Head of caudate nucleus (tissue), 42 donors: Measurements from ENCODE around the gene FABP3.

ENCODE experiments used
- DNase-seq, 42 donors: peaks; one replicate each; pipeline versions ENCODE4 v3.0.0 to v3.0.0-alpha.2; 2020 to 2021; ENCODE audit warnings: mixed read lengths in 7 of 42
- intact Hi-C: fragments of 100-400 bp; cut with DNase I; formaldehyde crosslinking; loops from one replicate; pipeline ENCODE4 v1.15.0; 2022

FABP3 gene

DNA sequence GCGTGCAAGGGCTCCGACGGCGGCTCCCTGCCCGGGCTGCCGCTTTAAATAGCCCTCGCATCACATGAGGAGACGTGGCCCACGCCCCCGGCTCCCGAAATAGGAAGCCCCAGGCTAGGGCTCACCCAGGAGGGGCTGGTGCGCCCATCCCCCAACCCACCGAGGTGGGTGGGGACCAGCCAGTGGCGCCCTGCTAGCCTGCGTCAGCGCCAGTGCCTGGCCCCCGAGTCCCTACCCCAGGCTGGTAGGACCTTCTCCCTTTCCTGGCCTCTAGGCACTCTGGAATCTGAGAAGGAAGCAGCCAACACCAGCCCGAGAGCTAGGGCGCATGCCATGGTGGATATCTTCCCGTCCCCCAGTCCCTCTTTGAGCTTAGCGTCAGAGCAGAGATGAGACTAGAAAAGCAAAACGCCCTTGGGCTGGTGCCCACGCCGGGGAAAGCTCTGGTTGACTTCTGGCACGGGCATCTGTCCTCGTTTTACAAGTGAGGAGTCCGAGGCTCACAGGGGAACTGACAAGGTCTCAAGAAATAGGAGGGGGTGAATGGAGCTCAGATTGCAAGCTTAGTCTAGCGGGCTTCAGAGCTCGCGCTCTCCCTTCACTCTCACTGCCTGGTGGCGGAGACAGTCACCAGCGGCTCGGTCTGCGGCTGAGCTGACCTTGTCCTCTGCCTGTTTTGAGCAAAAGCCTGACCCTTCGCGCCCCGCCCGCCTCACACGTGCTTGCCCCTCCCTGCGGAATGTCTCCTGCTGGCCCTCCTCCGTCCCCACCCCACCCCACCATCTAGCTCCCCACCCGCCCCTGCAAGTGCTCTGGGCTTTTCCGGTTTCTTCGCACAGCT is at the start of gene FABP3:
Gene FABP3 (minus strand): TSS at position 21 of the 841 bp plus-strand sequence. CDS start 62 bp downstream, outside the sequence.
- peak; percentile 67 to 92 (median 80) for DNase-seq
- intact Hi-C loops, result no loop called here

DNA sequence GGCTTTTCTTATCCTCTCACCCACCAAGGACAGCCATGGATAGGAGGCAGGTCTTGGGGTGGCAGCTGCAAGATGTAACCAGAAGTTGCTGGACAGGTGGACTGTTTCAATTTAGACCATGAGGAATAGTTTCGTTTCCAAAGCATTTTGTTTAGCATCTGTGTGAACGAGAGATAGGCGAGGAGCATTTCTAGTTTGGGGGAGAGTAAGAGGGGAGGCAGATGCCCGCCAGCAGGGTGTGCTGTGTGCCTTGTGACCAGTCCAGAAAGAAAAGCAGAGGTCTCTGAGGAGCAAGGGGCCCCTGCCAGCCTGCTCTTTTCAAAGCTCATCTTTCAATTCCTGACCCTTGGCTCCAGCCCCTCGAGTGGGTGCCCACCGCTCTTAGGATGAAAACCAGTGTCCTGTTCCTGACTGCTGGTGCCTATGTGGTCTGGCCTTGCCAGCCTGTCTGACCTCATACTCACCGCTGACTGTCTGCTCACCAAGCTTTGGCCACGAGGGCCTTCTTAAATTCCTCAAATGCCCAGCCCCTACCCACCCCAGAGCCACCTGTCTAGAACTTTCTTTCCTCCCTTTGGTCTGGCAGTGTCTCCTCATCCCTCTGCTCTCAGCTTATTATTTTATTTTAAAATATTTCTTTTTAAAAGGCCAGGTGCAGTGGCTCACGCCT is 48.6 kb upstream of the FABP3 start:
- intact Hi-C loops, result loop anchor here (5.0 kb wide), 1 partner anchor 239 kb away; no protein-coding TSS in a partner anchor
- no peak for DNase-seq

DNA sequence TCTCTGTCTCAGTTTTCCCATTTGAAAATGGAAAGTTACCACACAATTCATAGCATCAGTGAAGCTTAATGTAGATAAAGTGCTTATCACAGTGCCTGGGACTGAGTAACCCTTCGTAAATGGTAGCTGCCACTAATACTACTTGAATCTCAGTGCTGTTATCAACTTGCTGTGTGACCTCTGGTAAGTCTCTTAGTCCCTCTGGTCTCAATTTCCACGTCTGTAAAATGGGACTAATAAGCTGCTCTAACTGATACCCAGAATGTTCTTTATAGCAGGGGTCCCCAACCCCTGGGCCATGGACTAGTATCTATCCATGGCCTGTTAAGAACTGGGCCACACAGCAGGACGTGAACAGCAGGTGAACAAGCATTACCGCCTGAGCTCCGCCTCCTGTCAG is 47.8 kb upstream of the FABP3 start:
- intact Hi-C loops, result loop anchor here (5.0 kb wide), 1 partner anchor 238 kb away; no protein-coding TSS in a partner anchor
- DNase-seq, result no peak

DNA sequence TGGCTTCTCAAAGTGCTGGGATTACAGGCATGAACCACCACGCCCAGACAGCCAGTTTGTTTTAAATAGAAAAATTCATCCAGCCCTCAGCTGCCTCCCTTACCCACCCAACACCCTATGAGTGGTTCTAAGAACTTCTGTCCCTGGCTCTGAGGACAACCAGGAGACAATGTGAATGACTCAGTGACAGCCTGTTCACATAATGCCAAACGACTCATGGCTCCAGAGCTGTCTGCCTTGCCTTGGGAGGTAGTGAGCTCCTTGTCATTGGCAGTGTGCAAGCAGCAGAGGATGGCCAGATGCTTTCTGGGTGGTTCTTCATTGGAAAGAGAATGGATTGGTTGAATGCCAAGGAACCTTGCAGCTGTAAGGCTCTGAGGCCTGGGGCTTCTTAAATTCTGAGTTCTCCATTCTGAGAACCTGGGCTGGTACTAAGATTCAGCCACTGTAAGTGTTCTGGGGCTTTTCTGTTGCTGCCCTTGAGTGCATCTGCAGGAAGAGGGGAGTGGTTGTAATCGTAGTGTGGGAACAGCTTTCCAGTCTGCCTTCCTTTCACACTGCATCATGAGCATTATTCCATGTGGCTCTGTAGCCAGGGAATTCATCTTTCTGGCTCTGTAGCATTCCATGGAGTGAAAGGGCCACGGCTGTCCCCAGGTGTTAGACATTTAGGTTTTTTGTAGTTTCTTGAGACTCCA is 45.9 kb upstream of the FABP3 start:
- intact Hi-C loops, result no loop called here
- no peak for DNase-seq

DNA sequence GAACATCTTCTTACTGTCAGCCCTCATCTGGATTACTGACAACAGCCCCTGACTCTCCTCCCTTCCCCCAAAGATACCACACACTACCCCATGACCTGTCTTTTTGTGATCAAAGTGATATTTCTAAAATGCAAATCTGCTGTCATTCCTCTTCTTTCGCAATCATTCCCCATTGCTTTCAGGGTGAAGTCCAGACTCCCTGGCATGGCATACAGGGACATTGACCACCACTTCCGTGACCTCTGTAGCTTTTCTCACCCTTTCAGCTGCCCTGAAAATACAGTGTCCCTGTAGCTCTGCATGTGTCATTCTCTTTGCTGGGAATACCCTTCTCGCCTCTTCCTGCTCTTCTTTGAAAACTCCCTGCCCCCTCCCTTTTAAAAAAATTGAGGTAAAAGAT is 44.3 kb upstream of the FABP3 start:
- no peak for DNase-seq
- intact Hi-C loops, result no loop called here

DNA sequence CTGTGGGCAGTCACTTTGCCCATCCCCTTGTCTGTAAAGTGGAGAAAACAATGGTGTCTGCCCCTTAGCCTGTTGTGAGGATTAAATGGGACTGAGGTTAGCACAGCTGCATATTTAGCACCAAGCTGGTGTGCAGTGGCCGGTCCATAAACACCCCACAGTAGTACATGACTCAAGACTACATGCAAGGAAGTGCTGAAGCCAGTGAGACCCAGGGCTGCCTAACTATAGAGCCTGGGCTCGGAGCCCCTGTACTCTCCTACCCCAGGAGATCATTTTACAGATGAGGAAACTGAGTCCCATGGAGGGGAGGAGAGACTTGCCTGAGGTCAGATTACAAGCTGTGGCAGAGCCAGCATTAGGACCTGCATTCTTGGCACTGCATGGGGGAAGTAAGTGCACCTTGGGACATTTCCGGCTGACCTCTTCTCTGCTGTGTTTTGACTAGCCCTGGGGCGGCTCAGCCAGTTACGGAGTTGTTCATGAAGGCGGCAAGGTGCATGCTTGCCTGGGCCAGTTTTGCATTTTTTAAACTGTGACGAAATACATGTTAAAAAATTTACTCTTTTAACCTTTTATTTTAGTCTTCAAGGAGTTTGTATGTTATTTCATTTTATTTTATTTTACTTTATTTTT is 43.3 kb upstream of the FABP3 start:
- no peak for DNase-seq

DNA sequence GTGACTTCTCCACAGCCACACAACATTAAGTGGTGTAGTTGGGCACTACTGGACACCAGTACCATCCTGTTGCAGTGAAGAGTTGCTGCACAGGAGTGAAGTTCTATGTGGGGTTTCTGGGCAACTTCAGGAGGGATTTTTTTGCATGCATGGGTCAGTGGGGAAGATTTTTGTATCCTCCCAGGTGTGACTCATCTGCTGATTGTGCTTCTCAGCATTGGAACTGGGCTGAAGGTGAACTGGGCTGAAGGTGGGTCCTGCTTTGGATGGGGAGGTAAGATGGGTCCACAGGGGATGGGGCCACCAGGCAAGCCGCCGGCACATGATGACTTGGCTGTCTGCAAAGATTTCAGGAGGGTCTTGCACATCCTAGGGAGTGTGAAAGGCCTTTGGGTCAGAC is 42.8 kb upstream of the FABP3 start:
- DNase-seq, result no peak
- intact Hi-C loops, result no loop called here

More for the DNA sequence above, 43.3 kb upstream of the FABP3 start:
- intact Hi-C loops, result no loop called here

DNA sequence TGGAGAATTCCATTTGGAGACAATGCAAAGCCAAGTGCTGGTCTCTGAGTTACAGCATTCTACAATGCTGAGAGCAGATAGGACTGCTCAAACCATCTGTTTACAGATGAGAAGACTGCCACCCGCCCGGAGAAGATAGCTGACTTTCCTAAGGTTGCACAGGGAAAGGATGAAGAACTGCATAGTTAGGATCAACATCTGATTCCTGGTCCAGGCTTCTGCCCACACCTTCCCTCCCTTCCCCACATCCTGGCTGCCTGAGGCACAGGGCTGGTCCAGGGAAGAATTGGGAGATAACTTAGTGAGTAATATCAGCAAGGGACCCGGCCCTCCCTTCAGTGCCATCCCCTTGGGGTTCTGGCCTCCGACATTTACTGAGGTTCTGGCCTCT is 42.1 kb upstream of the FABP3 start:
- intact Hi-C loops, result no loop called here
- no peak for DNase-seq

DNA sequence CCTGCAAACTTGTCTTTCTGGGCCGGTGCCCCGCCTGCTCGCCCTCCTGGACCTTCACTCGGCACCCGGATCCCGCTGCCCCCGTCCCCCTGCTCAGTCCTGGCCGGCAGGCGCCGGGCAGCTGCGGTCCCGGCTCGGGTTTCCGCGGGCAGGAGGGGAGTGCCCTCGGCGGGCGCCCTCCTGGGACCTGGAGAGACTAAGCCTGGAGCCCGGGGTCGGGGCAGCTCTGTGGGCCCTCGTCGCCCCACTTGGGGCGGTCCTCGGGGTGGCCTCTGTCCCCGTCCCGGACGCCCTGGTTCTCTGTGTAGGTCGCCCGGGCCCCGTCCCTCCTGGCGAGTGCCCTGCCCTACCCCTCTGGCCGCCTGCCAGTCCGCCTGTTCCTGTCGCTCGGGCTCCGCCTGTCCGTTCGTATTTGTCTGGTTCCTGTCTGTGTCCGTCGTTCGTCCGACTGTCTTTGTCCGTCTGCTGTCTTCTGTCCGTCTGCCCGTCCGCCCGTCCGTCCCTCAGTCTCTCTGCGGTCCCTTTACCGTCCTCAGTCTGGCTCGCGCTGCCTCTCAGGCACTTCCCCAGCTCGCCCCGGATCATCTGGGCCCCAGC is 40.6 kb upstream of the FABP3 start:
- intact Hi-C loops, result no loop called here

DNA sequence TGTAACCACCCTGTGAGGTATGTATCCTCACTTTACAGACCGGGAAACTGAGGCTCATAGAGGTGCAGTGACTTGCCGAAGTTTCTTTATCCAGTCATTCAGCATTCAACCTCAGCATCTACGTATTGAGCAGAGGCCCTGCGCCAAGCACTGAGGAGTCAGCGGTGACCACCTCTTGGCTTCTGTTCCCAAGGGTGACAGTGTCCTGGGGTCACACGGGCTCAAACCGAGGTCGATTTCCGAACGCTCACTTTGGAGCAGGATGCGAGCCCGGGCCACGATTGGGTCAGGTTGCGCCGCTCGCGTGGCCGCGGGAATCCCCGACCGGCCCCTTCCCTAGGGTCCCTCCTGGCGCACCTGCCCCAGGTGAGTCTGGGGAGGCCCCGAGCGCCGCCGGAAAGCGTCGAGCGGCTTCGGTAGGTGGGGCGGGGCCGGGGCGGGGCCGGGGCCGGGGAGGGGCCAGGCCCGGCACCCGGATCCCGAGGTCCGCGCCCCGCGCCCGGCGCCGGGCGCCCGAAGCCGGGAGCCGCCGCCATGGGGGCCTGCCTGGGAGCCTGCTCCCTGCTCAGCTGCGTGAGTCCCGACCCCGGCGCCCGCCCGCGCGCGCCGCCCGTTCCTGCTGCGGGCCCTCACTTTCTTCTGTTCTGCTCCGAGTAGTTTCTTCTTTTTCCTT is 40.0 kb upstream of the FABP3 start, which contains the start of gene SERINC2:
Gene SERINC2 (plus strand): TSS at position 482 of the 673 bp plus-strand sequence. CDS start 53 bp downstream, at position 535.
- DNase-seq, result peak in 4 of 42 donors; percentile 6 to 37 (median 22)
- intact Hi-C loops, result no loop called here

More for the DNA sequence above, 40.6 kb upstream of the FABP3 start:
- DNase-seq, result peak in 34 of 42 donors; percentile 5 to 72 (median 28)

DNA sequence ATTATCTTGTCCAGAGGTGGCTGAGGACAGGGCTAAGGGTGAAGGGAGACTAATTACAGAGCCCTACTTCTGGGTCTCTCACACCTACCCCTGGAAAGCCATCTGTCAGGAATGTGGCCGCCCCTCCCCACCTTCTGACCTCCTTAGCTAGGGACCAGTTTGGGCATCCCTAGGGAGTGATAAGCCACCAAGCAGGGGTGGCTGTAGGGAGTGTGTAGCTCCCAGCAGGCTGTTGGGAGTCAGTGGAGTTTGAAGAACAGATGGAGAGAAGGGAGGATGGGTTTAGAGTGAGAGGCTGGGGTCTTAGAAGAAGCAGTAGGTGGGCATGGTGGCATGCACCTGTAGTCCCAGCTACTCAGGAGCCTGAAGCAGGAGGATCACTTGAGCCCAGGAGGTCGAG is 39.3 kb upstream of the FABP3 start:
- intact Hi-C loops, result no loop called here
- no peak for DNase-seq

DNA sequence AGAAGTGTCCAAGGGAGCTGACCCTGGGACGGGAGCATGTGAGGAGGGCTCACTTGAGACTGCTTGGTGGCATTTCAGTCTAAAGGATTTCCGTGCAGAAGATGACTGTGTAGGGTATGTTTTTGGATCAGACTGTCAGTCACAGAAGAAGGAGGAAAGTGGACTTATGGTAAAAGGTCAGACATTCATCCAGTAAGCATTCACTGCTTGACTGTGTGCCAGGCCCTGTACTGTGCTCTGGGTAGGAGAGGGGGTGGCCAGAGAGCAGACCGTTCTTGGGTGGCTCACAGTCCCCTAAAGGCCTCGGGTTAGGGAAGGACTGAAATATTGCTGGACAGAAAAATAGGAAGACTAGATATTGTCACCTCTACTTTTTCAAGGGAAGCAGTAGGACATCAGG is 38.0 kb upstream of the FABP3 start:
- no peak for DNase-seq
- intact Hi-C loops, result no loop called here

DNA sequence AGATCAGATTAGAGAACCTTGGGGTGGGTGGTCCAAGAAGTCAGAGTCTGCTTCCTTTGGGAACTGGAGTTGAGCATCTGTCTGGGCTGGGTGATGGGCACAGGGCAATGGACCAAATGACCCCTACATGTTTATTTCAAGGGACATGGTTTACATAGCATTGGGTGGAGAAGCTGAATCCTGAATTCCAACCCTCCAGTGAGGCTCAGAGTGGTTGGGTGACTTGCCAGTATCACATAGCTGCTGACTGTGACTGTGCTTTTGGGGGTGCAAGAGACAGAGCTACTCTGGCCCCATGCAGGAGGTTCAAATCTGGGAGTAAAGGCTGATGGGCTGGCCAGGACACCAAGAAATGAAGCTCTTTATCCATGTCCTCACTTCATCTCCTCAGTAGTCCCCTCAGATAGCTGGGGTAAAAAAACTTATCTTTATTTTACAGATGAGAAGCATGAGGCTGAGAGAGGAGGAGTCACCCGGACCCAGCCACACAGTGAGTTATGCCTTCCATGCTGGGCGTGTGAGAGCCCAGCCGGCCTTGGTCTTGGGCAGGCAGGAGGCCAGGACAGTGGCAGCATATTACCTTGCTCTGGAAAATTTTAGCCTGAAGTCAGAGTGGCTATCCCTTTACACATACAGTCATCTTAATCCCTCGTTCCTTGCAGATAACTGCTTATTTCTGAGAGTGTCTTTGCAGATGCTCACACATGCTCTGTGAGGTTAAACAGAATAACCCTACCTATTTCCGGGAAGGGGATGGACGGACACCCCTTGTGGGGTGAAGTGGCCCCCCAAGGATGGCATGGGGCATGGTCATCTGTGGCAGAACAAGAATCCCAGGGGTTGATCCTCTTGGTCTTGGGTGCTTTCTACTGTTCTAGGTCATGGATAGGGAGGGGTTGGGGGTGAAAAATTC is 37.3 kb upstream of the FABP3 start:
- intact Hi-C loops, result no loop called here

DNA sequence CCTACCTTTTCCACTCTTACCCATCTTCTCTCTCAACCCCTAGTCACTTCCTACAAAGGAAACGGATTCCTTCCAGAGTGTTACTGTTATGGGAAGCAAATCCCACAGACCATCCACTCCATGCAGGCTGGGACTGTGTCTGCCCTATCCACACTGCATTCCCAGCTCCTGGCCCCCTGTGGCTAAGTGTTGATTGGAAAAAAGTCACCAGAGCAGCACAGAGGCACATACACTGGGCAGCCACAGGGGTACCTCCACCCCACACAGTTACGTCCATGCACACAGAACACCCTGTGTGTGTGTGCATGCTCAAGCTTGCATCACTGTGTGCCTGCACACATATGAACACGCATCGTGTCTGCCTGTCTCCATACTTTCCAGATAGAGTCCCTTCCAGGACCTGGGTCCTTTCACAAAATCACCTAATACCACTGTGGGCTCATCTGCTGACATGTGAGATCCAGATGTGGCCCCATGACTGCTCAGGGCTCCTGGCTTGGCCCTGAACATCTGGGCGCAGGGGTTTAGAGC is 36.0 kb upstream of the FABP3 start:
- DNase-seq, result no peak
- intact Hi-C loops, result no loop called here

More for the DNA sequence above, 37.3 kb upstream of the FABP3 start:
- DNase-seq, result no peak

DNA sequence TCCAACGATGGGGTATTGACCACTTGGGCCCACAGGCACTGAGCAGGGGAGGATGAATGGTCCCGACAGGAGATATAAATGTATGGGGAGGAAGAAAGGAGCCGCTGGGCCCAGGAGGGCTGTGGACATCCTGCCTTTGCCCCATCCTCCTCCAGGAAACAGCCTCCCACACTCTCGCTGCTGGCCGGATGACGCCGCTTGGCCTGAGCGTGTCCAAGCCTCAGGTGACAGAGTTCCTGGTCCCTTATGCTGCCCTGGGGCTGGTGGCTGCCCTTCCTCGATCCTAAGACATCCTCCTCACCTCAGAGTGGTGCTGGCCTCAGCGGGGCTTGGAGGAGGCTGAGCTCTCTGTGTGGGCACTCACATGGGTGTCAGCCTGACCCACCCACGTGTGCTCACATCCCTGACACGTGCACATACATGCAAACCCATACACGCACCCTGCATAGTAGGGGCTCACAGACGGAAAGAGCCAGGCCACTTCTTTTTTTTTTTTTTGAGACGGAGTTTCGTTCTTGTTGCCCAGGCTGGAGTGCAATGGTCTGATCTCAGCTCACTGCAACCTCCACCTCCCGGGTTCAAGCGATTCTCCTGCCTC is 34.3 kb upstream of the FABP3 start:
- intact Hi-C loops, result no loop called here
- no peak for DNase-seq

DNA sequence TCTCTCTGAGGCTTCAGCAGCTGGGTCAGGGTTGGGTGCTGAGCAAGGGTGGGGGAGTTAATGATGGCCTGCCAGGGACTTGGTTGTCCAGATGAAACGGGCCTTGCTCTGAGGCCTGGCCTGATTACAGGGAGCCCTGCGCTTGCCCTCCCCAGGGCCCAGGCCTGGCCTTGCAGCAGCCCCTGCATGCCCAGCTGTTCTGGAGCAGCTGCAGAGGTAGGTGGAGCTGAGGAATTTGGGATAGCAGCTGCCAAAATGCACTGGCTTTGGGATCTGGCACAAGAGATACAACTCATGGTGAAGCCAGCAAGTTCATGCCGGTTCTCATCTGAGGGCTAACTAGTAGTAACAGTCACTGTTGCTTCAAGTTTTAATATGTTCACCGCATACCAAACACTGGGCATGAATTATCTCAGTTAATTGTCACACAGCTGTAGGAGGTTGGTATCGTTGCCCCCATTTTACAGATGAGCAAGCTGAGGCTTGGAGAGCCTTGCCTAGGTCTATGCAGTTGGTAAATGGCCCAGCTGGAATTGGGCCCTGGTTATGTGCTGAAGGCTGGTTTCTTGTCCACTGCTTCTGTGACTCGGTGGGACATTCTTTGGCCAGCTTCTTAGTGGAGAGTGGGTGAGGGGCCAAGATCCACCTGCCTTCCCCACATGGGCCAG is 32.8 kb upstream of the FABP3 start:
- DNase-seq, result no peak
- intact Hi-C loops, result no loop called here
